Suppressor macrophage treated with lipopolysaccharide for 4 hours (primary cell): ENCODE measurements around the gene LRAT.
A peak's percentile ranks its signal among the peaks of the same experiment; 100 is the strongest.
"Not testable (repeated sequence)": the region's sequence is repeated elsewhere in the genome, so short reads cannot be mapped to it uniquely, and the experiment has no call there.

Experiments used
- DNase-seq: peaks from one replicate; pipeline ENCODE4 v3.0.0-alpha.2; 2020

Gene LRAT

DNA sequence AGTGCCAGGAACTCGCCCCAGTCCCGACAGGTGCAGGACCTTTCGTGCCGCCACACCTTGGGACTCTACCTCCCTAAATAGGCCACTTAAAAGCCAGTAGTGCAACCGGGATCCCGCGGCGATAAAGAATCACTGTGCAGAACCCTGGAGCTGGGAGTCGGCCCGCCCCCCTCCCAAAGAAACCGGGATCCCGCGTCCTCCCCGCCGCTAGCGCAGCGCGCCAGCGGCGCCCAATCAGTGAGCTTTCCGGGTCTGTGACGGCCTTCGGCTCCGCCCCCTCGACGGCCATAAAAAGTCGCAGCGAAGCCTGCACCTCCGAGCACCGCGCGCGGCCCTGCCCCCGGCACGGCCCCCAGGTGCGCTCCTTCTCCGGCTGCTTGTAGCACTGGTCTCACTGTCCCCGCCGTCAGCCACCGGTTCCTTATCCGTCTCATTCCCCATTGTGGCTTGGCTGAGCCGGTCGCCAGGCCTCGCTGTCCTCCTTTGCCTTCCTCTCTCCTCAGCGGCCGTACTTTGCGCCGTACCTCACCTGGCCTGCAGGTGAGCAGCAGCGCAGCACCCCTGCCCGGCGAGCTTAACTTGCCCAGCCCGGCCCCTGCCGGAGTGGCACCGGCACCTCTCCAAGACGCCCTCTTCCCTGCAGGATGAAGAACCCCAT, at the start of gene LRAT:
Gene LRAT (plus strand): TSS at position 318 of the 658 bp plus-strand sequence. CDS start 327 bp downstream, at position 645.
- peak; percentile 11 for DNase-seq

GRCh38 chr4:154707877-154708276, 35.9 kb upstream of the LRAT start:
- no peak for DNase-seq

GRCh38 chr4:154709550-154709949, 34.2 kb upstream of the LRAT start:
- DNase-seq = no peak

- no peak for DNase-seq
Observed at GRCh38 chr4:154711522-154711921, 32.3 kb upstream of the LRAT start.

- no peak for DNase-seq
Observed at GRCh38 chr4:154714339-154715040, 29.3 kb upstream of the LRAT start.

GRCh38 chr4:154719087-154719486, 24.7 kb upstream of the LRAT start:
- no peak for DNase-seq

DNA sequence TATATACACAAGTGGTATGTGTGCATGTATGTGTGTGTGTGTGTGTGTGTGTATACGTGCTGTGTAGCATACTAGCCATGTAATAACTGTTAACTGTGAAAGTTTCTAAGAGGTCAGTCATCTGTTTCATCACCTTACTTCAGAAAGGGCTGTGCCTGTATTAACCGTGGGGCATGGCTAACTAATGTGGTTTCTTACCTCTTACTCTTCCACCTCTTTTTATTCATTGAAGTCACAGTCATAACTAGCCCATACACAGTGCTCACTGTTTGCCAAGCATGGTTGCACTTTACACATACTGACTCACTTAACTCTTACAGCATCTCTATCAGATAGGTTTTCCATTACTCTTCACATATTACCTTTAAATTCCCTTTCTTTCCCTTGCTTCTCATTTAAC, 23.7 kb upstream of the LRAT start:
- DNase-seq = no peak

- no peak for DNase-seq
Observed at GRCh38 chr4:154720618-154721267, 23.1 kb upstream of the LRAT start.

GRCh38 chr4:154722262-154722661, 21.5 kb upstream of the LRAT start:
- no peak for DNase-seq

GRCh38 chr4:154723601-154724000, 20.2 kb upstream of the LRAT start:
- not testable (repeated sequence) for DNase-seq

DNA sequence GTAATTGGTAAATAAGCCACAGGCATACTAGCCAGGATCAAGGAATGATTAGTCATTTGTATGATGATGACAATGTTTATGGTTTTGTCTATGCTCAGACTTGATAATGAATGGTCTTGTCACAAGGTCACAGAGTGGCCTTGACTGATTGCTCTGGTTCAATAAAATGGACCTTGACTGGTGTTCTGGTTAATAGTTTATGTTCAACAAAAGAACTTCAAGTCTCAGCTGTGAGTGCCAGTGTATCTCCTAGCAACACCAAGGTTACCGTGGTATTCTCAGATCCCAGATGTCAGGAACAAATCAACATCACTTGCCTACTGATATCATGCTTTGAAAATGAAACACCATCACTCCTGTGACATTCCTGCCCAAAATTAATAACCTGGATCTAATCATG, 16.3 kb upstream of the LRAT start:
- DNase-seq = no peak

DNA sequence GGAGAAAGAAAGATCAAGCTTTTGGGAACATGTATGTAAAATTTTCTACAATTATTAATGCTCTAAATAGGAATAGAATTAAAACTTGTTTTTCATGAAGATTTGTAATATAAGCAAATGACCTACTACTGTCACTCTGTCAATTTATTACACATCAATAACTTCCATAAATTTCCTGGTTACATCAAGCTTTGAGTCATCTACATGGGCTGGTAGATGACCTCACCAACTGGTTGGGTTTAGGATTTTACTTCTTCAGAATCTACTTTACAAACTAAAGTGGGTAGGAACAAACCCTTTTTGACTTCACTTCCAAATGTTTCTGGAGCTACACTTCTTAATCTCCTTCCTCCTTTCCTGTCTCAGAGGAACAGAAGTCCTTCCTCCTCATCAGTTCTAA, 12.0 kb upstream of the LRAT start:
- DNase-seq = peak; percentile 5

DNA sequence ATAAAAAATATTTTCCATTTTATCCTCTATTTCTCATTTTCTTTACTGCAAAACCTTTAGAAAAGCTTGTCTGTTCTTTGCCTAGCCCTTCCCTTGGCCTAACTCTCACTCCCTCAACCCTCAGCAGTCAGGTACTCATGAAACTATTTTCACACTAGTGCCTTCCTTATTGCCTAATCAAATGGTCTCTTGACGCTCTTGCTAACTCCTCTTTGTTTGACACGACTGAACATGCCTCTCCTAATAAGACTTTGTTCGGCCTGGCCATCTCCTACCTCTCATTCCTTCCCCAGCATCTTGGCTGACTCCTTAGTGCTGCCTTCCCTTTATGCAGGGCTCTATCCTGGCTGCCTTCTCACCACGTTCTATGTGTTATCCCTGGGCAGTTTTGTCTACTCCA, 11.1 kb upstream of the LRAT start:
- DNase-seq = no peak

DNA sequence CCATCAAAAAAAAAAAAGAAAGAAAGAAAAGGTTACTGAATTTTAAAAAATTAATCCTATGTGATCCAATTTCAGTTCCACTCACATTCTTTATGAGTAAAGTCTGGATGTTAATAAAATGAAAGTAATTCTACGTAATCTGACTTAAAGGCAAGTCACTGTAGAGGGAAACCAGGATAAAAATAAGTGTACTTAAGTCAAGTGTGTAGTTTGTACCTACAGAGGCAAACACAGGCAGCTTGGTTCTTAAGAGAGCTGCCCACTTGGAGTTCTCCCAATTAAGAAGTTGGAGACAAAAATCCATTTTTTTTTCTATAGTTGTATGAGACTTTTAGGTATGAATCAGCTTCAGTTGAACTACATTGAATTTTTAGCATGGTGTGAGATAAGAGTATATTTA, 7.0 kb upstream of the LRAT start:
- no peak for DNase-seq

GRCh38 chr4:154738426-154738825, 5.4 kb upstream of the LRAT start:
- DNase-seq = no peak

DNA sequence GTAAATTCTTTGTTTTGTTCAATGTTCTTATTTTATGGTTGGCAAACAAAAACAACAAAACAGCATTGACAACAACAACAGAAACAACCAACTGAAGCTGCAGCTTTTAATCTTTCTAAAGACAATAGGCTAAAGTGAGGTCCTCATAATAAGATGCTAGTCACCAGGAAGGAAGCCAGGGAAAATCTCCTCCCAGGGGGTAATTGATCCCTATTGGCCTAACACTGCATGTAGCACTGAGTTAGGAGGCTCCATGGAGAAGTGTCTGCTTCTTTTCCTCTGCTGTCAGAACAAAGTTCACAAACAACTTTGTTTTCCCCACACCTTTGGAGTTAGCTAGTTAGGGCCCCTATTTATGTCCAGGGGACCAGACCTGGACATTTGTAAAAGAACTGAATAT, 4.7 kb upstream of the LRAT start:
- DNase-seq = no peak

DNA sequence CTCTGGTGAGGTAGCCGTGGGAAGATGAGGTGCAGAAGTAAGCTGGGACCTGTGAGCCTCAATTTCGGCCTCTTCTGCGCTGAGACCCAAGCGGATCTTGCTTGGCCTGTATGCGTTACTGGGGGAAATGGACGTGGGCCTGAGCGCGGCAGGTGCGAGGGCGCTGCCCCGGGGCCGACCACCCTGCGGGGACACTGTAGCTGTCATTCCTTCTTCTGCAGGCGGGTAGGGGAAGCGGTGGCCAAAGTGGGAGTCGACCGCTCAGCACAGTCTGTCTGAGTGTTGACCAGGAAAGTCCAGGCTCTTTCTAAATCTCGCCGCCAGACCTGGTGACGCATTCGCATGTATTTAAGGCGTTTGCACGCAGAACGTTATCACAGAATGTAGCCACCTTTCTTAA, 3.3 kb upstream of the LRAT start:
- no peak for DNase-seq

- DNase-seq = no peak
Observed at GRCh38 chr4:154741131-154741665, 2.6 kb upstream of the LRAT start.

GRCh38 chr4:154741922-154742850, 1.6 kb upstream of the LRAT start:
- DNase-seq = no peak

DNA sequence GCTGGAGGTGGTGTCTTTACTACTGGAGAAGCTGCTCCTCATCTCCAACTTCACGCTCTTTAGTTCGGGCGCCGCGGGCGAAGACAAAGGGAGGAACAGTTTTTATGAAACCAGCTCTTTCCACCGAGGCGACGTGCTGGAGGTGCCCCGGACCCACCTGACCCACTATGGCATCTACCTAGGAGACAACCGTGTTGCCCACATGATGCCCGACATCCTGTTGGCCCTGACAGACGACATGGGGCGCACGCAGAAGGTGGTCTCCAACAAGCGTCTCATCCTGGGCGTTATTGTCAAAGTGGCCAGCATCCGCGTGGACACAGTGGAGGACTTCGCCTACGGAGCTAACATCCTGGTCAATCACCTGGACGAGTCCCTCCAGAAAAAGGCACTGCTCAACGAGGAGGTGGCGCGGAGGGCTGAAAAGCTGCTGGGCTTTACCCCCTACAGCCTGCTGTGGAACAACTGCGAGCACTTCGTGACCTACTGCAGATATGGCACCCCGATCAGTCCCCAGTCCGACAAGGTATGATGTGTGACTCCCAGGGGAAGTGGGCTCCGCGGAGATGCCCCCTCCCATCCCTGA, 634 bp downstream of the LRAT start:
- no peak for DNase-seq

- DNase-seq = no peak
Observed at GRCh38 chr4:154757713-154758112, 13.9 kb downstream of the LRAT start.

DNA sequence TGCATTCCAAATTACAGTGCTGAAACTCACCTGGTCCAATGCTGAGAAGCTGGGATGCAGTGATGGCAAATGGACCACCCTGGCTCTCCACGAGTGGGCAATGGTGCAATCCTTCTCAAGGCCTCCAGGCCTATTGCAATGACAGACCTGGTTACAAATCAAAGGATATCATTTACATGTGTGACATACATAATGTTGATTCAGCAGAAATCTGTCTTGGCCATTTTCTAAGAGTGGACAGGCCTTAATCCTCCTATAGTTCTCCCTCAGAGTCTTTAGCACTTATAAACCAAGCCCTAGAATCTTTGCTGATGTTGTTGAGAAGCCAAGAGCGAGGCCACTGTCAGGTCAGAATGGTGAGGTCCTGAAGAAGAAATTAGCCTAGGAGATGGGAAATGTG, 17.1 kb downstream of the LRAT start:
- DNase-seq = no peak
